Peyer's patch (tissue), 4 donors: ENCODE data around the gene HCRT.

Source experiments
- CTCF ChIP-seq, 6 experiments: fragments of 450-650 bp in 4 of 6; fragments of 200-600 bp in 2 of 6; sonication (generic) in 1 of 6; IDR thresholded peaks; one replicate each; pipeline ENCODE4 v1.5.1; 2017 to 2019; ENCODE audit warnings: antibody characterized with exemption in 6 of 6, mild to moderate bottlenecking in 3 of 6, moderate library complexity in 1 of 6
- POLR2A ChIP-seq, 2 donors: fragments of 450-650 bp; IDR thresholded peaks; one replicate each; pipeline ENCODE4 v1.5.1; 2017; ENCODE audit warnings: antibody characterized with exemption in 2 of 2, mild to moderate bottlenecking in 2 of 2, moderate library complexity in 2 of 2

GRCh38 chr17:42177684-42178083, 7.6 kb downstream of the HCRT start:
- TF ChIP-seq CTCF (IDR thresholded peaks at IDR 0.05) (no peak), POLR2A (IDR thresholded peaks at IDR 0.05) (no peak)
